ENCODE measurements around the gene DNAH10.

GRCh38 chr12:123767613-123768012 lies 5.5 kb downstream of the DNAH10 start:
- TF ChIP-seq CTCF (IDR thresholded peaks at IDR 0.05; ENCODE audit: low read depth, low read length), result no peak
- no peak for TF ChIP-seq POLR2A (IDR thresholded peaks at IDR 0.05; ENCODE audit: extremely low read depth, insufficient read length)

Data from NB4 (cell line).